GM18951 (cell line): Measurements from ENCODE around the gene NYAP2.

Experiments
- POLR2A ChIP-seq: IDR thresholded peaks from 4 replicates; pipeline ENCODE4 v1.6.1; 2011; ENCODE audit warnings: mild to moderate bottlenecking; ENCODE audit not compliant: insufficient read length, insufficient read depth; ENCODE audit errors: extremely low read depth
- in situ Hi-C: fragments of 300-500 bp; cut with MboI; formaldehyde crosslinking; loops from one replicate; pipeline ENCODE4 v1.12.0; 2022; ENCODE audit warnings: low sequenced_read_pairs, mixed read lengths, inconsistent platforms; ENCODE audit not compliant: unreplicated experiment

The NYAP2 gene

GRCh38 chr2:225649274-225649673 lies 249.8 kb downstream of the NYAP2 start:
- no peak for TF ChIP-seq POLR2A
- in situ Hi-C loops, result loop anchor here (10.0 kb wide), 1 partner anchor 524 kb away; no protein-coding TSS in a partner anchor

DNA sequence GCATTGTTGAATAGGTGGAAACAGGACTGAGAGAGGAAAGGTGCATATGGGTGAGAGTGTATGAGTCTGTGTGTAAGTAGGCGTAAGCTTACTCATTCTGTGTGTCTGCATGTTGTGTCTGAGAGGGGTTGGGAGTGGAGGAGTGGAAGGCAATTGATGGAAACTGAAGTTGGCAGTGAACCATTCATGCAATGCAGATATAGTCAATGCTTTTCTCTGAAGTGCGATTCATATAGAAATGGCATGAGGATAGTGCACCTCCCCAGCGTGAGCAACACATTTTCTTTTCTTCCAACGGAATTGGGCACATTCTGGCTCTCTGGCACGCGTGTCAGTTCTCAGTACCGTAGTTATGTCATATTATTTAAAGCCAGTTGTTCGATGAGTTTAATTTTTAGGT lies 250.5 kb downstream of the NYAP2 start:
- in situ Hi-C loops, result loop anchor here (25.0 kb wide), 1 partner anchor 1162 kb away; no protein-coding TSS in a partner anchor
- TF ChIP-seq POLR2A, result no peak

DNA sequence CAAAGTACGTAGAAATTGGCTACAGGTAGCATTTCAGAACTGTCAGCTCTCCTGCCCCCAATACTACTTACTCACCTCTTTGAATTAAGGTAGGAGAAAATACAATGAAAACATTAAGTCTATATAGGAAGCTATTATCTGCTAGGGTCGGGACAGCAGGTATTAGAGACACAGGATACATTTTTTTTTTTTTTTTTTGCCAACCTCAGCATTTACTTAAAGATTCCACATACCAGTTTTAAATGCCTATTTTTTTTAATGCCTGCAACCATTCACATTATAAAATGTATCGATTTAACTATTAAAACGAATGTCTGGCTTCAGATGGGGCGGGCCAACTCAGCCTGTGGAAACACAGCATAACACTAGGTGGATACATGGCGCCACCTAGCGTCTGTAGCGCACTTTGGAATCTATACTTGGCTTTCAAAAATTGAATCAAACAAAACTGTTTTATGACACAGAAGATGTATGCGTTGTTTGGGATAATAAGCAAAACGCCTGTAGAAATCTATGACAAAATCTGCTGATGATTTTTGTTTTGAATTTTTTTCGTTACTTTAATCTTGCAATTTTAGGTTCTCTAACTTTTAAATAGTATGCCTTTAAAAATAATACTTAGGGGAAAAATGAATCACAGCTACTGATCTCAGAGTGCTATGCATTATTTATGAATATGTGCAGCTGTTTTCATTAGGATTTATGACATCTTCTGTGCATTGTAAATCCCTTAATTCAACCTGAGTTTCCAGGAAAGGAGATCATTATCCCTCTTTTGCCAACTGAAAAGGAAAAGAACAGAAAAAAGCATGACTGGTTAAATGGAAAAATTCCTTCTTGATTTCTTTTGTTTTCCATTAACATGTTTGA lies 261.0 kb downstream of the NYAP2 start:
- TF ChIP-seq POLR2A, result no peak
- in situ Hi-C loops, result loop anchor here (25.0 kb wide), 1 partner anchor 1152 kb away; no protein-coding TSS in a partner anchor

DNA sequence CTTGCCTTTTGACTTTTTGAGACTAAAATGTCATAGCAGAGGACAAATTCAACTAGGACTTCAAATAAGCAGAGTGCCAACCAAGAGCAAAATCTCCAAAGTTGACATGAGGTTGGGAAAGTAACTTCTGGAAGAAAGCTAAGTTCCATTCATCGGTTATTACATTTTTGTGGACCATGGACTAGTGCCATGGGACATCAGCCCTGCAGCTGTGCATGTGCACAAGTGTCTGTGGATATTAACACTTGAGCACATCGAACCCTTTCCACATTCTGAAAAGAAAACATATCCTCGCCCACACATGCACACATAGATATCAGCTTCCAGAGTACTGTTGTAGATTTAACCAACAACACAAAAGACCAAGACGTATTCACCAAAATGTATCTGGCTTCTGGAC lies 262.6 kb downstream of the NYAP2 start:
- in situ Hi-C loops, result loop anchor here (25.0 kb wide), 1 partner anchor 1150 kb away; no protein-coding TSS in a partner anchor
- TF ChIP-seq POLR2A, result no peak

- no peak for TF ChIP-seq POLR2A
- in situ Hi-C loops, result loop anchor here (25.0 kb wide), 1 partner anchor 1145 kb away; no protein-coding TSS in a partner anchor
Measured at GRCh38 chr2:225667445-225667844, 267.9 kb downstream of the NYAP2 start.

GRCh38 chr2:225668606-225669266 lies 269.2 kb downstream of the NYAP2 start:
- no peak for TF ChIP-seq POLR2A
- in situ Hi-C loops, result loop anchor here (25.0 kb wide), 1 partner anchor 1144 kb away; no protein-coding TSS in a partner anchor

- TF ChIP-seq POLR2A, result no peak
- in situ Hi-C loops, result loop anchor here (25.0 kb wide), 1 partner anchor 1142 kb away; no protein-coding TSS in a partner anchor
Measured at GRCh38 chr2:225670111-225670974, 270.8 kb downstream of the NYAP2 start.

GRCh38 chr2:225678792-225679191 lies 279.3 kb downstream of the NYAP2 start:
- in situ Hi-C loops, result loop anchor here (25.0 kb wide), 1 partner anchor 1309 kb away; no protein-coding TSS in a partner anchor
- TF ChIP-seq POLR2A, result no peak

GRCh38 chr2:225683258-225683657 lies 283.7 kb downstream of the NYAP2 start:
- no peak for TF ChIP-seq POLR2A
- in situ Hi-C loops, result loop anchor here (25.0 kb wide), 1 partner anchor 1304 kb away; no protein-coding TSS in a partner anchor

GRCh38 chr2:225690153-225690552 lies 290.6 kb downstream of the NYAP2 start:
- TF ChIP-seq POLR2A, result no peak
- in situ Hi-C loops, result loop anchor here (25.0 kb wide), 1 partner anchor 1297 kb away; no protein-coding TSS in a partner anchor

DNA sequence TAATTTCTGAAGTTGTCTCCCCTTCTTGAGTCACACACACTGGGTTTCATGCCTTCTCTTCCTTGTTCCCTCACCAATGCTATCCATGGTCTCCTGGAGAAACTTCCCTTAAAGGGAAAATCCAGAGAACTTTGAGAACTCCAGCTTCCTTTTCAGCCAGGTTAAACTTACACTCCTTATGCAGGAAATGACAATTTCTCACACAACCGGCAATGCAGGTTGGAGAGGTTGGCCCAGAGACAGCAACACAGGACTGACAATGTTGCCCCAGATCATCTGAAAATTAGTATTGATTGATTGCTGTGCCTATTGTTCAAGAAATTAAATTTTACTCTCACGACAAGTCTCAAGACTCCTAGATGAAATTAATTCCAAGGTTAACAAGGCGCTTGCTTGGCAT lies 292.2 kb downstream of the NYAP2 start:
- TF ChIP-seq POLR2A, result no peak
- in situ Hi-C loops, result loop anchor here (25.0 kb wide), 1 partner anchor 1296 kb away; no protein-coding TSS in a partner anchor

- no peak for TF ChIP-seq POLR2A
- in situ Hi-C loops, result loop anchor here (25.0 kb wide), 1 partner anchor 1294 kb away; no protein-coding TSS in a partner anchor
Measured at GRCh38 chr2:225693259-225693658, 293.7 kb downstream of the NYAP2 start.
